ACC112 (cell line): Measurements from ENCODE around the gene TTLL10.

Experiments
- H2AFZ ChIP-seq: fragments of 200-600 bp; sonication (generic); one replicate; pipeline ENCODE4 v1.6.0; 2017; ENCODE audit warnings: antibody characterized with exemption, low read length; ENCODE audit not compliant: unreplicated experiment
- H3K27ac ChIP-seq: fragments of 200-600 bp; sonication (generic); 2 replicates; pipeline ENCODE4 v1.5.1; 2014; ENCODE audit warnings: low read depth, mild to moderate bottlenecking, antibody characterized with exemption, low read length, moderate library complexity
- H3K27me3 ChIP-seq: fragments of 200-600 bp; sonication (generic); 2 replicates; pipeline ENCODE4 v1.6.1; 2014; ENCODE audit warnings: mild to moderate bottlenecking, antibody characterized with exemption, low read length, moderate library complexity, mixed read lengths; ENCODE audit not compliant: insufficient read depth
- H3K36me3 ChIP-seq: fragments of 200-600 bp; sonication (generic); 2 replicates; pipeline ENCODE4 v1.6.1; 2016; ENCODE audit warnings: mild to moderate bottlenecking, antibody characterized with exemption, low read length, moderate library complexity, mixed read lengths; ENCODE audit not compliant: insufficient read depth
- H3K4me1 ChIP-seq: fragments of 200-600 bp; sonication (generic); one replicate; pipeline ENCODE4 v1.6.1; 2016; ENCODE audit warnings: low read length, mixed read lengths; ENCODE audit not compliant: insufficient read depth, unreplicated experiment, control insufficient read depth
- H3K4me3 ChIP-seq: fragments of 200-600 bp; sonication (generic); 2 replicates; pipeline ENCODE4 v1.5.1; 2014; ENCODE audit warnings: mild to moderate bottlenecking, low read depth, low read length
- H3K79me2 ChIP-seq: fragments of 200-600 bp; sonication (generic); one replicate; pipeline ENCODE4 v1.6.0; 2016; ENCODE audit warnings: low read length; ENCODE audit not compliant: control insufficient read depth, unreplicated experiment, insufficient read depth

TTLL10 gene

GRCh38 chr1:1196431-1197187 lies 22.9 kb downstream of the TTLL10 start:
- H3K27me3 ChIP-seq: no peaks in the 10 kb centered on the region
- H2AFZ ChIP-seq: no peak overlapping the region
- H3K36me3 ChIP-seq: no peaks in the 10 kb centered on the region
- H3K79me2 ChIP-seq: no peaks in the 10 kb centered on the region
- no peak overlapping the region for H3K4me3 ChIP-seq
- no peaks in the 10 kb centered on the region for H3K4me1 ChIP-seq
- no peak overlapping the region for H3K27ac ChIP-seq

- Histone ChIP-seq H3K79me2 (no peaks in the 10 kb centered on the region), H3K27me3 (no peaks in the 10 kb centered on the region), H3K4me3 (no peak overlapping the region), H3K36me3 (no peaks in the 10 kb centered on the region), H3K4me1 (no peaks in the 10 kb centered on the region), H2AFZ (no peak overlapping the region), H3K27ac (no peak overlapping the region)
These were observed 23.5 kb downstream of the TTLL10 start for GRCh38 chr1:1197188-1197500.

GRCh38 chr1:1197551-1198422 lies 24.1 kb downstream of the TTLL10 start:
- H3K36me3 ChIP-seq: no peaks in the 10 kb centered on the region
- H3K4me3 ChIP-seq: no peak overlapping the region
- no peak overlapping the region for H2AFZ ChIP-seq
- H3K4me1 ChIP-seq: no peaks in the 10 kb centered on the region
- no peak overlapping the region for H3K27ac ChIP-seq
- no peaks in the 10 kb centered on the region for H3K79me2 ChIP-seq
- no peaks in the 10 kb centered on the region for H3K27me3 ChIP-seq

- no peak overlapping the region for H3K27ac ChIP-seq
- no peaks in the 10 kb centered on the region for H3K36me3 ChIP-seq
- no peak overlapping the region for H2AFZ ChIP-seq
- no peaks in the 10 kb centered on the region for H3K79me2 ChIP-seq
- no peaks in the 10 kb centered on the region for H3K27me3 ChIP-seq
- H3K4me3 ChIP-seq: no peak overlapping the region
- no peaks in the 10 kb centered on the region for H3K4me1 ChIP-seq
These were observed 24.9 kb downstream of the TTLL10 start for GRCh38 chr1:1198423-1199140.

GRCh38 chr1:1199141-1199960 lies 25.7 kb downstream of the TTLL10 start:
- Histone ChIP-seq H2AFZ (no peak overlapping the region), H3K4me3 (no peak overlapping the region), H3K27ac (no peak overlapping the region), H3K36me3 (no peaks in the 10 kb centered on the region), H3K4me1 (no peaks in the 10 kb centered on the region), H3K79me2 (no peaks in the 10 kb centered on the region), H3K27me3 (no peaks in the 10 kb centered on the region)

- no peaks in the 10 kb centered on the region for H3K36me3 ChIP-seq
- H3K27me3 ChIP-seq: no peaks in the 10 kb centered on the region
- no peak overlapping the region for H2AFZ ChIP-seq
- H3K4me3 ChIP-seq: no peak overlapping the region
- H3K4me1 ChIP-seq: no peaks in the 10 kb centered on the region
- H3K27ac ChIP-seq: no peak overlapping the region
- no peaks in the 10 kb centered on the region for H3K79me2 ChIP-seq
These were observed 26.5 kb downstream of the TTLL10 start for GRCh38 chr1:1199961-1200875.

GRCh38 chr1:1200876-1201810 lies 27.5 kb downstream of the TTLL10 start:
- H2AFZ ChIP-seq: no peak overlapping the region
- no peak overlapping the region for H3K27ac ChIP-seq
- H3K79me2 ChIP-seq: no peaks in the 10 kb centered on the region
- H3K4me1 ChIP-seq: no peaks in the 10 kb centered on the region
- peak overlapping the region; percentile 68 for H3K4me3 ChIP-seq
- H3K36me3 ChIP-seq: no peaks in the 10 kb centered on the region
- H3K27me3 ChIP-seq: peaks cover 1% of the 10 kb centered on the region; the same call in 1 of the 2 replicates

GRCh38 chr1:1202831-1203560 lies 29.3 kb downstream of the TTLL10 start:
- no peak overlapping the region for H3K27ac ChIP-seq
- H3K36me3 ChIP-seq: no peaks in the 10 kb centered on the region
- no peak overlapping the region for H2AFZ ChIP-seq
- H3K27me3 ChIP-seq: peaks cover 13% of the 10 kb centered on the region; the same call in 1 of the 2 replicates
- H3K4me3 ChIP-seq: no peak overlapping the region
- H3K4me1 ChIP-seq: no peaks in the 10 kb centered on the region
- H3K79me2 ChIP-seq: no peaks in the 10 kb centered on the region
